Thymus (tissue), 11 donors: ENCODE results near the gene ACTL8. TPM values are rescaled to one million over a fixed set of nuclear protein-coding genes. Genes with fewer than 3 reads are reported as not detected.

Experiments used
- DNase-seq, 9 donors: peaks; one replicate each; pipeline ENCODE4 v3.0.0-alpha.2; 2013; ENCODE audit warnings: low spot score in 9 of 9, low read depth in 6 of 9, missing footprints in 1 of 9
- H3K27ac ChIP-seq, 2 donors: one replicate each; pipeline ENCODE4 v1.5.1; 2013; ENCODE audit warnings: control low read depth in 1 of 2, low read depth in 1 of 2, low read length in 1 of 2, mild to moderate bottlenecking in 1 of 2, moderate library complexity in 1 of 2
- H3K27me3 ChIP-seq, 2 donors: one replicate each; pipeline ENCODE4 v1.5.1; 2013; ENCODE audit warnings: low read length in 1 of 2; ENCODE audit not compliant: control insufficient read depth in 2 of 2, insufficient read depth in 1 of 2
- H3K36me3 ChIP-seq, 2 donors: one replicate each; pipeline ENCODE4 v1.5.1; 2013; ENCODE audit warnings: low read length in 1 of 2, mild to moderate bottlenecking in 1 of 2, moderate library complexity in 1 of 2; ENCODE audit not compliant: control insufficient read depth in 2 of 2, insufficient read depth in 2 of 2
- H3K4me1 ChIP-seq, 2 donors: one replicate each; pipeline ENCODE4 v1.5.1; 2013; ENCODE audit warnings: low read length in 2 of 2; ENCODE audit not compliant: control insufficient read depth in 2 of 2, insufficient read depth in 2 of 2
- H3K4me3 ChIP-seq, 2 donors: one replicate each; pipeline ENCODE4 v1.5.1; 2013; ENCODE audit warnings: low read length in 2 of 2, control low read depth in 1 of 2, mild to moderate bottlenecking in 1 of 2
- H3K9me3 ChIP-seq, 2 donors: one replicate each; pipeline ENCODE4 v1.5.1; 2013; ENCODE audit warnings: low read length in 1 of 2, mild to moderate bottlenecking in 1 of 2; ENCODE audit not compliant: control insufficient read depth in 2 of 2, insufficient read depth in 1 of 2
- WGBS: extraction: QIAGEN DNeasy Blood & Tissue Kit; methylation state at CpG from one replicate; pipeline ENCODE4 v1.1.7; 2013; 5-methylcytosine and 5-hydroxymethylcytosine counted together
- polyA plus RNA-seq: library from polyadenylated mRNA; stranded (reverse); fragments of 200-250 nt; gene quantifications from one replicate; pipeline ENCODE4 v1.2.3, GENCODE V29; 2013
- total RNA-seq: library from RNA; stranded (reverse); fragments of 120-200 nt; gene quantifications from one replicate; pipeline ENCODE4 v1.2.4, GENCODE V29; 2013
- donor health status: healthy.

The ACTL8 gene
- total and polyA plus RNA-seq, 2 donors = 0.28 to 0.71 TPM

DNA sequence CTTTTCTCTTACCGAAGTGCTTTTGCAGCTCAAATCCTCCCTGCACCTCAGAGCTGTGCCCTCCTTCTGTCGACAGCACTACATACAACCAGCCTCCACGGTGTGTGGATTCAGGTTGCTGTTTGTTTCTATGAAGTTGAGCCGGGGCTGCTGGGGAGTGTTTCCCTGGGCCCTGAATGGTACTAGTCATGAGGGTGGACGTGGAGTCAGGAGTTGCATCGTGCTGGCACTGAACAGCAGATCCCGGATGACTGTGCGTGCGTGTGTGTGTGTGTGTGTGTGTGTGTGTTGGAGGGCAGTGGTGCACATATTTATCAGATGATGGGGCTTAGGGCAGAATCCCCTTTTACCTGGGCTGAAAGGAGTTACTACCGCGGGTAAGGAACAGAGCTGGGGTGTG lies 47.0 kb downstream of the ACTL8 start:
- no peak overlapping the region for H3K27ac ChIP-seq
- H3K36me3 ChIP-seq = no peaks in the 10 kb centered on the region
- no peak for DNase-seq
- no peaks in the 10 kb centered on the region for H3K27me3 ChIP-seq
- no peaks in the 10 kb centered on the region for H3K4me1 ChIP-seq
- no peaks in the 10 kb centered on the region for H3K9me3 ChIP-seq
- 83% methylated on average over 11 of the region's 11 CpGs for WGBS
- no peak overlapping the region for H3K4me3 ChIP-seq

DNA sequence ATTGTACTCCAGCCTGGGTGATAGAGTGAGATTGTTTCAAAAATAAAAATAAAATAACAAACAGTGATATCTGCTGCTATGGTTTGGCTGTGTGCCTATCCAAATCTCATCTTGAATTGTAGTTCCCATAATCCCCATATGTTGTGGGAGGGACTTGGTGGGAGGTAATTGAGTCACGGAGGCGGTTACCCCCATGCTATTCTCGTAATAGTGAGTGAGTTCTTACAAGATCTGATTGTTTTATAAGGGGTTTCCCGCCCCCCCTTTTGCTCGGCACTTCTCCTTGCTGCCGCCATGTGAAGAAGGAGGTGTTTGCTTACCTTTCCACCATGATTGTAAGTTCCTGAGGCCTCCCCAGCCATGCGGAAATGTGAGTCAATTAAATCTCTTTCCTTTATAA lies 47.8 kb downstream of the ACTL8 start:
- Histone ChIP-seq H3K36me3 (no peaks in the 10 kb centered on the region), H3K9me3 (no peaks in the 10 kb centered on the region), H3K4me3 (no peak overlapping the region), H3K27ac (no peak overlapping the region), H3K27me3 (no peaks in the 10 kb centered on the region), H3K4me1 (no peaks in the 10 kb centered on the region)
- no peak for DNase-seq
- WGBS = 91% methylated on average over 7 of the region's 7 CpGs

GRCh38 chr1:17805869-17806684 lies 50.9 kb downstream of the ACTL8 start:
- Histone ChIP-seq H3K9me3 (no peaks in the 10 kb centered on the region), H3K4me1 (no peaks in the 10 kb centered on the region), H3K4me3 (no peak overlapping the region), H3K36me3 (no peaks in the 10 kb centered on the region), H3K27me3 (no peaks in the 10 kb centered on the region), H3K27ac (no peak overlapping the region)
- 78% methylated on average over 10 of the region's 10 CpGs for WGBS
- no peak for DNase-seq

GRCh38 chr1:17808816-17809215 lies 53.7 kb downstream of the ACTL8 start:
- Histone ChIP-seq H3K9me3 (no peaks in the 10 kb centered on the region), H3K36me3 (no peaks in the 10 kb centered on the region), H3K27ac (no peak overlapping the region), H3K27me3 (no peaks in the 10 kb centered on the region), H3K4me3 (no peak overlapping the region), H3K4me1 (no peaks in the 10 kb centered on the region)
- 66% methylated on average over 6 of the region's 6 CpGs for WGBS
- DNase-seq = no peak

GRCh38 chr1:17810668-17811067 lies 55.5 kb downstream of the ACTL8 start:
- H3K27ac ChIP-seq = no peak overlapping the region
- no peak overlapping the region for H3K4me3 ChIP-seq
- no peaks in the 10 kb centered on the region for H3K36me3 ChIP-seq
- DNase-seq = no peak
- WGBS = 97% methylated on average over 2 of the region's 2 CpGs
- no peaks in the 10 kb centered on the region for H3K9me3 ChIP-seq
- no peaks in the 10 kb centered on the region for H3K27me3 ChIP-seq
- no peaks in the 10 kb centered on the region for H3K4me1 ChIP-seq

DNA sequence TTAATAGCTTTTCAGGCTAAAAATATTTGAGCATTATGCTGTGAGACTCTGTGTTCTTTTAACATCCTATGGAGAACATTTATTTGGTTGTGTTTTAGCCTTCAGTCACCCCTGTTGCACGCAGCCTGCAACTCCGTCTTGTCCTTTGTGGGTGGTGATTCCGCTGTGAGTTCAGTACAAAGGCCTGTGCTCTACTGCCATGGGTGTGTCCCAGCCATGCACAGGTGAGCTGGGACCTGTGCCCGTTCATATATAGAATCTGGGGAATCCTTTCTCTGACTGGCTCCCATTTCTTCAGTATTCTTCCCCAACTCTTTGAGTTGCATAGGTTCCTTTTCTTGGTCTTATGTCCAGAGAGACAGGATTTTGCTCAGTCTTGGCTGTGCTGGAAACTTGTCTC lies 61.4 kb downstream of the ACTL8 start:
- no peak for DNase-seq
- H3K4me3 ChIP-seq = no peak overlapping the region
- no peaks in the 10 kb centered on the region for H3K36me3 ChIP-seq
- H3K27ac ChIP-seq = no peak overlapping the region
- no peaks in the 10 kb centered on the region for H3K27me3 ChIP-seq
- H3K9me3 ChIP-seq = no peaks in the 10 kb centered on the region
- WGBS = 93% methylated on average over 4 of the region's 4 CpGs
- H3K4me1 ChIP-seq = no peaks in the 10 kb centered on the region

GRCh38 chr1:17819129-17819802 lies 64.1 kb downstream of the ACTL8 start:
- H3K36me3 ChIP-seq = no peaks in the 10 kb centered on the region
- H3K4me1 ChIP-seq = no peaks in the 10 kb centered on the region
- DNase-seq = no peak
- no peak overlapping the region for H3K27ac ChIP-seq
- no peak overlapping the region for H3K4me3 ChIP-seq
- 66% methylated on average over 17 of the region's 17 CpGs for WGBS
- H3K9me3 ChIP-seq = no peaks in the 10 kb centered on the region
- no peaks in the 10 kb centered on the region for H3K27me3 ChIP-seq

DNA sequence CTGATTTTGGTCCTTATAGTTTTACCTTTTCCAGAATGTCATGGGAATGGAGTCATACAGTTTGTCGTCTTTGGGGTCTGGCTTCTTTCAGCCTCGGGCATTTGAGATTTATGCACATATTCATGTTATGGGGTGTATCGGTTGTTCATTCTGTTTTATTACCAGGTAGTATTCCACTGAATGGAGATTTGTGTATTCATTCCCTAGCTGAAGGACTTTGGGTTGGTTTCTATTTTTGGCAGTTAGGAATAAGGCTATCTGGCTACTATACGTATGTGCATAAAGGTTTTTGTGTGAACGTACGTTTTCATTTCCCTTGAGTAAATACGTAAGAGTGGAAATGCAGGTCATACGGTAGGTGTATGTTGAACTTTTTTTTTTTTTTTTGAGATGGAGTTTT lies 65.1 kb downstream of the ACTL8 start:
- H3K36me3 ChIP-seq = no peaks in the 10 kb centered on the region
- H3K9me3 ChIP-seq = no peaks in the 10 kb centered on the region
- no peaks in the 10 kb centered on the region for H3K27me3 ChIP-seq
- H3K4me1 ChIP-seq = no peaks in the 10 kb centered on the region
- no peak overlapping the region for H3K27ac ChIP-seq
- H3K4me3 ChIP-seq = no peak overlapping the region
- DNase-seq = no peak
- WGBS = 94% methylated on average over 8 of the region's 8 CpGs

- Histone ChIP-seq H3K4me1 (no peaks in the 10 kb centered on the region), H3K9me3 (no peaks in the 10 kb centered on the region), H3K4me3 (no peak overlapping the region), H3K27ac (no peak overlapping the region), H3K27me3 (peaks cover 0 to 3% of the 10 kb centered on the region in 2 donors), H3K36me3 (no peaks in the 10 kb centered on the region)
- WGBS = 96% methylated on average over 22 of the region's 22 CpGs
- DNase-seq = no peak
Measured at GRCh38 chr1:17822741-17823426, 67.8 kb downstream of the ACTL8 start.
